ENCODE results near the gene AADACL4.

AADACL4 gene

DNA sequence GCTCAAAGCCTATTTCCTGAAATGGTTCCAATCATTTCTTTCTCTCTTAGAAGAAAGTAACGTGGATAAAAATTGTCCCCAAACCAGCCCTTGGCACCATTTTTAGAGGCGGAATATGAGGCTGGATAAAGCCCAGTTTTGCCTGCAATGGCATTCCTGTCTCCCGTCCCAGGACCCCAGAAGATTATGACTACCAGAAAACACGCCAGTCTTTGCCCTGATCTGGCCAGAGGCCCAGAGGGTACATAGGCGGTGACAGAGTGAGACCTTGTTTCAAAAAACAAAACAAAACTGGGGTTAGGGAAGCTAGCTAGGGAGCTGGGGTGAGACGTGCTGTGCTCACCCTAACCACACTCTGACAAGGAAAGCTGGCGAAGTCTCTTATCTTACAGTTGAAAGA lies at the start of gene AADACL4:
Gene AADACL4 (plus strand): TSS at position 301 of the 400 bp plus-strand sequence. CDS start 462 bp downstream, outside the sequence.
- no peak within 1 kb of the TSS for H3K4me3 ChIP-seq
- peaks cover 0 to 18% (median 11%) of the 10 kb centered on the region in 3 donors for H3K9me3 ChIP-seq
- DNase-seq = no peak
- H3K27me3 ChIP-seq = no peaks in the 10 kb centered on the region
- TF ChIP-seq, protein P1, sequence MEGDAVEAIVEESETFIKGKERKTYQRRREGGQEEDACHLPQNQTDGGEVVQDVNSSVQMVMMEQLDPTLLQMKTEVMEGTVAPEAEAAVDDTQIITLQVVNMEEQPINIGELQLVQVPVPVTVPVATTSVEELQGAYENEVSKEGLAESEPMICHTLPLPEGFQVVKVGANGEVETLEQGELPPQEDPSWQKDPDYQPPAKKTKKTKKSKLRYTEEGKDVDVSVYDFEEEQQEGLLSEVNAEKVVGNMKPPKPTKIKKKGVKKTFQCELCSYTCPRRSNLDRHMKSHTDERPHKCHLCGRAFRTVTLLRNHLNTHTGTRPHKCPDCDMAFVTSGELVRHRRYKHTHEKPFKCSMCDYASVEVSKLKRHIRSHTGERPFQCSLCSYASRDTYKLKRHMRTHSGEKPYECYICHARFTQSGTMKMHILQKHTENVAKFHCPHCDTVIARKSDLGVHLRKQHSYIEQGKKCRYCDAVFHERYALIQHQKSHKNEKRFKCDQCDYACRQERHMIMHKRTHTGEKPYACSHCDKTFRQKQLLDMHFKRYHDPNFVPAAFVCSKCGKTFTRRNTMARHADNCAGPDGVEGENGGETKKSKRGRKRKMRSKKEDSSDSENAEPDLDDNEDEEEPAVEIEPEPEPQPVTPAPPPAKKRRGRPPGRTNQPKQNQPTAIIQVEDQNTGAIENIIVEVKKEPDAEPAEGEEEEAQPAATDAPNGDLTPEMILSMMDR (IDR thresholded peaks at IDR 0.05) = no peak
- intact Hi-C loops (cut with DNase I; ENCODE audit: low total_unique reads) = no loop called here
- H3K27ac ChIP-seq = no peak within 1 kb of the TSS
- H3K36me3 ChIP-seq = no peaks in the 10 kb centered on the region
- H3K4me1 ChIP-seq = peaks cover 0 to 10% (median 2%) of the 10 kb centered on the region in 4 donors

DNA sequence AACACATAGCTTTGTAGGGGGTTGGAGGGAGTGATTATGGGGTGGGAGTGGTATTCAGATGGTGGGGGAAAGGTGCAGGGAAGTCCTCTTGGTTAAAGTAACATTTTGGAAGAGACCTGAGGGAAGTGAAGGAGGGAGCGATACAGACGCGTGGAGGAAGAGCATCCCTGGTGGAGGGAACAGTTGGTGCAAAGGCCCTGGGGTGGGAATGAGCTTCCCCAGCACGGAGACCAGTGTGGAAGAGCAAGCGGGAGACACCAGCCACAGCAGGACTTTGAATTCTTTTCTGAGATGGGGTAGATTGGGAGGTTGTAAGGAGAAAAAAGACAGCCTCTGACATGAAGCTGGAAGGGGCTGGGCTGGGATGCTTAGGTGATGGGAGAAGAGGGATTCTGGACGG lies 49.4 kb upstream of the AADACL4 start:
- H3K4me3 ChIP-seq = peak overlapping the region; percentile 45 to 51
- H3K4me1 ChIP-seq = peaks cover 0 to 97% (median 76%) of the 10 kb centered on the region in 4 donors
- H3K27ac ChIP-seq = peak overlapping the region; percentile 90 to 91
- no peaks in the 10 kb centered on the region for H3K36me3 ChIP-seq
- DNase-seq = no peak
- TF ChIP-seq, protein P1 (IDR thresholded peaks at IDR 0.05) = no peak
- no peaks in the 10 kb centered on the region for H3K9me3 ChIP-seq
- H3K27me3 ChIP-seq = no peaks in the 10 kb centered on the region
- intact Hi-C loops (cut with DNase I; ENCODE audit: low total_unique reads) = loop anchor here (2.0 kb wide), 1 partner anchor 54 kb away; no protein-coding TSS in a partner anchor

DNA sequence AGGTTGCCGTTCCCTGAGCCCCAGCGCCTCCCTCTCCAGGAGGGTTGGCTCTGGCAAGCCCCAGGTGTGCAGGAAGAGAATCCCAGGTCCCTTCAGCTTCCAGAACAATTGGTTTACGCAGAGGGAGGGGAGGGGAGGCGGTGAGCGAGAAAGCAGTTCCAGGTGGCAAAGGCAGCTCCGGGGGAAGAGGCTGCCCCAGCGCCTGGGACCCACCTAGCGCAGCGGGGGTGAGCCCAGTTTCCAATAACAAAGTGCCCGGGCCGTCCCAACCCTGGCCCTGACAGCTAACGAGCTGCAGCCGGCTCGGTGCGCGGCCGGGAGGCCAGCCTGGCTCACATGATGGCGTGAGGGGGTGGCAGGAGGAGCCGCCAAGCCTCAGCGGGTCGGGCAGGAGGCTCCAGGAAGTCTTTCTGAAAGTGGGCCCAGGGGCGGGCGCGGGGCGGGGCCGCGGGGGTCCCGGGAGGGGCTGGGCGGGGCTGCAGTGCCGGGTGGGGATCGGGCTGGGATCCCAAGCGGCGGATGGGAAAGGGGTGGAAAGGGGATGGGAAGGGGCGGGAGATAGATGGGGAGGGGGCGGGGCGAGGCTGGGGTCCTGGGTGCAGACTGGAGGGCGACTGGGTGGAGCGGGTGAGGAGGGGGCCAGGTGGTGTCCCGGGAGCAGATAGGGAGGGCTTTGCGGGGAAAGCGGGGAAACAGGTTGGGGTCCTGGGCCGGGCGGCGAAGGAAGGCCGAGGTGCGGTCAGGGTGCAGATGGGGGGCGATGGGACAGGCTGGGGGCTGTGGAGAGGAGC lies 48.7 kb upstream of the AADACL4 start:
- H3K4me3 ChIP-seq = peak overlapping the region; percentile 45 to 51
- H3K4me1 ChIP-seq = peaks cover 0 to 97% (median 79%) of the 10 kb centered on the region in 4 donors
- no peaks in the 10 kb centered on the region for H3K36me3 ChIP-seq
- no peaks in the 10 kb centered on the region for H3K27me3 ChIP-seq
- TF ChIP-seq, protein P1 (IDR thresholded peaks at IDR 0.05) = no peak
- H3K9me3 ChIP-seq = no peaks in the 10 kb centered on the region
- intact Hi-C loops (cut with DNase I; ENCODE audit: low total_unique reads) = loop anchor here (2.0 kb wide), 1 partner anchor 54 kb away; no protein-coding TSS in a partner anchor
- DNase-seq = peak; percentile 79 to 94
- H3K27ac ChIP-seq = peak overlapping the region; percentile 90 to 91

DNA sequence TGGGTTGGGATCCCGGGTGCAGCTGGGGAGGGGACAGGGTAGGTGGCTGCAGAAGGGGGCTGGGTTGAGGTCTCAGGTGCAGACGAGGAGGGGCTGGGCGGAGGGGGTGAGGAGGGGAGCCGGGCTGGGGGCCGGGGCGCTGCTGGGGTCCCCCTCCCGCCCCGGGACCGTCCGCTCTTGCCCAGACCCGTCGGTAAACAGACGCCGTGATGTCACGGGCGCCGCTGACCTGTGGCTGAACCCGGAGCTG lies 48.2 kb upstream of the AADACL4 start:
- Histone ChIP-seq H3K4me1 (peaks cover 0 to 97% (median 79%) of the 10 kb centered on the region in 4 donors), H3K4me3 (peak overlapping the region; percentile 45 to 51)

DNA sequence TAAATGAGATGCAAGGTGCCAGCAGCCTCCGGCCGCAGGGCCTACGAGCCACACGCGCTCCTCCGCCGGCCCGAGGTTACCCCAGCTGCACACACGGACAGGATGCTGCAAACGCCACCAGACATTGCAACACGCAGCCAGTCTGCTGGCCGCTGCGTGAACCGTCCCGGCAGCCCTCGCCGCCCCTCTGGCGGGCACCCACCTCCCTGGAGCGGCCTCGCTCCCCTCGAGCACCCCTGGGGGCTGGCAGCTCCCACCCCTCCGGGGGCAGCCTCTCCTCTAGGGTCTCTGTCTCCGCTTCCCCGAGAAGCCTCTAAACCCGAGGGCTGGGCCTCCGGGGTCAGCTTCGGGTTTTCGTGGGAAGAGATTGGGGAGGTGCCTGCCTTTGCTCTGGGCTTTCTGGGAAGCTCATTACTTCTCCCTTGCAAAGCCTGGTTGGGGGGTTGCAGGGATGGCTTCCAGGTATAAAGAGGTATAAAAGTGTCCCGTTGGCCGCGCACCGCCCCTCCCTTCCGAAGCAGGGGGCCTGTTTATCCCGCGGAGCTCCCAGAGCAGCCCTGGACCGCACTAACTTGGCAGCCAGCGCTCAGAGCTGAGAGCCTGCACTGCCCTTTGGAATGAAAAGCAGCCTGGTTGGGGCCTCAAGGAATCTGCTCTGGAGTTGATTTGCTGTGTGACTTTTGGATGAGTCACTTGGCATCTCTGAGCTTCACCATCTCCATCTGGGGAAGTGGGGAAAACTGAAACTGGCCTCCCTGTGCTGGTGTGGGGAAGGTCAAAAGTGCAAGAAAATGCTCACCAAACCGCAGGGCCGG lies 47.7 kb upstream of the AADACL4 start:
- Histone ChIP-seq H3K27me3 (no peaks in the 10 kb centered on the region), H3K9me3 (no peaks in the 10 kb centered on the region), H3K36me3 (no peaks in the 10 kb centered on the region), H3K4me3 (peak overlapping the region; percentile 45 to 51), H3K27ac (peak overlapping the region; percentile 90 to 91), H3K4me1 (peaks cover 0 to 97% (median 79%) of the 10 kb centered on the region in 4 donors)
- DNase-seq = peak; percentile 94 to 98
- TF ChIP-seq, protein P1 (IDR thresholded peaks at IDR 0.05) = no peak
- intact Hi-C loops (cut with DNase I; ENCODE audit: low total_unique reads) = no loop called here

More for the DNA sequence above, 48.2 kb upstream of the AADACL4 start:
- intact Hi-C loops (cut with DNase I; ENCODE audit: low total_unique reads) = loop anchor here (2.0 kb wide), 1 partner anchor 55 kb away; no protein-coding TSS in a partner anchor
- Histone ChIP-seq H3K27ac (peak overlapping the region; percentile 90 to 91), H3K27me3 (no peaks in the 10 kb centered on the region), H3K36me3 (no peaks in the 10 kb centered on the region), H3K9me3 (no peaks in the 10 kb centered on the region)
- TF ChIP-seq, protein P1 (IDR thresholded peaks at IDR 0.05) = no peak
- no peak for DNase-seq

Measured in tibial artery (tissue), 4 donors.